ENCODE measurements around the gene VHLL. TPM values are rescaled to one million over a fixed set of nuclear protein-coding genes. Genes with fewer than 3 reads are reported as not detected.

VHLL gene
- polyA plus RNA-seq, 1 donor (not counting 4 experiments of a cell fraction or from before 2014, with no cell fraction given), result not detected

GRCh38 chr1:156257711-156258110 lies 41.4 kb downstream of the VHLL start:
- Histone ChIP-seq H3K36me3 (ENCODE audit: control insufficient read depth in 2 of 2, extremely low read depth in 1 of 2, insufficient read depth in 2 of 2, low read length in 2 of 2) (peaks cover 36 to 67% of the 10 kb centered on the region in 2 experiments), H3K79me2 (ENCODE audit: control insufficient read depth, insufficient read depth, low read length) (no peaks in the 10 kb centered on the region), H2AFZ (ENCODE audit: control insufficient read depth, low read length) (no peak overlapping the region), H3K27me3 (ENCODE audit: control insufficient read depth, extremely low read depth, insufficient read depth, low read length) (no peaks in the 10 kb centered on the region), H3K9ac (ENCODE audit: control insufficient read depth, extremely low read depth, insufficient read depth, low read length) (no peak overlapping the region), H4K20me1 (ENCODE audit: control insufficient read depth, extremely low read depth, insufficient read depth, low read length) (peaks cover 4% of the 10 kb centered on the region), H3K4me1 (ENCODE audit: control insufficient read depth, extremely low read depth, insufficient read depth, low read length) (peaks cover 54% of the 10 kb centered on the region), H3K27ac (ENCODE audit: control insufficient read depth, insufficient read depth, low read length) (peak overlapping the region; percentile 39), H3K9me1 (ENCODE audit: control insufficient read depth, extremely low read depth, insufficient read depth, low read length) (peaks cover 5% of the 10 kb centered on the region), H3K4me2 (ENCODE audit: control insufficient read depth, extremely low read depth, insufficient read depth, low read depth, low read length) (peak overlapping the region; percentile 38), H3K4me3 (ENCODE audit: control insufficient read depth in 2 of 3, extremely low read depth in 1 of 3, insufficient read depth in 2 of 3, low read depth in 1 of 3, low read length in 3 of 3) (no peak overlapping the region), H3K9me3 (ENCODE audit: control insufficient read depth, low read depth, low read length) (no peaks in the 10 kb centered on the region)
- TF ChIP-seq CTCF (optimal IDR thresholded peaks at IDR 0.05 in 1 of 3, IDR thresholded peaks at IDR 0.05 in 1 of 3, conservative IDR thresholded peaks at IDR 0.05 in 1 of 3; ENCODE audit: extremely low read depth in 1 of 3, insufficient read depth in 2 of 3, low read length in 3 of 3) (no peak), EZH2 (IDR thresholded peaks at IDR 0.05; ENCODE audit: low read length) (no peak)
- FAIRE-seq (peak; percentile 77), DNase-seq (ENCODE audit: low read depth, low spot score) (no peak)
- dilution Hi-C loops (cut with MboI; ENCODE audit: extremely low pct_ligation_motif_present, low sequenced_read_pairs), result no loop called here

GRCh38 chr1:156253634-156254033 lies 45.5 kb downstream of the VHLL start:
- no peaks in the 10 kb centered on the region for H3K9me3 ChIP-seq (ENCODE audit: control insufficient read depth, low read depth, low read length)
- peaks cover 22% of the 10 kb centered on the region for H3K4me1 ChIP-seq (ENCODE audit: control insufficient read depth, extremely low read depth, insufficient read depth, low read length)
- H3K4me2 ChIP-seq (ENCODE audit: control insufficient read depth, extremely low read depth, insufficient read depth, low read depth, low read length), result no peak overlapping the region
- H3K27ac ChIP-seq (ENCODE audit: control insufficient read depth, insufficient read depth, low read length), result no peak overlapping the region
- H2AFZ ChIP-seq (ENCODE audit: control insufficient read depth, low read length), result no peak overlapping the region
- H3K79me2 ChIP-seq (ENCODE audit: control insufficient read depth, insufficient read depth, low read length), result no peaks in the 10 kb centered on the region
- peaks cover 37 to 67% of the 10 kb centered on the region in 2 experiments for H3K36me3 ChIP-seq (ENCODE audit: control insufficient read depth in 2 of 2, extremely low read depth in 1 of 2, insufficient read depth in 2 of 2, low read length in 2 of 2)
- no peaks in the 10 kb centered on the region for H3K27me3 ChIP-seq (ENCODE audit: control insufficient read depth, extremely low read depth, insufficient read depth, low read length)
- FAIRE-seq, result no peak
- H3K9me1 ChIP-seq (ENCODE audit: control insufficient read depth, extremely low read depth, insufficient read depth, low read length), result no peaks in the 10 kb centered on the region
- no peak overlapping the region for H3K9ac ChIP-seq (ENCODE audit: control insufficient read depth, extremely low read depth, insufficient read depth, low read length)
- H3K4me3 ChIP-seq (ENCODE audit: control insufficient read depth in 2 of 3, extremely low read depth in 1 of 3, insufficient read depth in 2 of 3, low read depth in 1 of 3, low read length in 3 of 3), result no peak overlapping the region
- TF ChIP-seq CTCF (optimal IDR thresholded peaks at IDR 0.05 in 1 of 3, IDR thresholded peaks at IDR 0.05 in 1 of 3, conservative IDR thresholded peaks at IDR 0.05 in 1 of 3; ENCODE audit: extremely low read depth in 1 of 3, insufficient read depth in 2 of 3, low read length in 3 of 3) (no peak), EZH2 (IDR thresholded peaks at IDR 0.05; ENCODE audit: low read length) (no peak)
- DNase-seq (ENCODE audit: low read depth, low spot score), result no peak
- dilution Hi-C loops (cut with MboI; ENCODE audit: extremely low pct_ligation_motif_present, low sequenced_read_pairs), result no loop called here
- no peaks in the 10 kb centered on the region for H4K20me1 ChIP-seq (ENCODE audit: control insufficient read depth, extremely low read depth, insufficient read depth, low read length)

All from keratinocyte (primary cell).